Coronary artery (tissue), 2 donors: ENCODE data around the gene CROCC2.

Experiments
- DNase-seq: peaks from one replicate; pipeline ENCODE4 v3.0.0-alpha.2; 2017; ENCODE audit warnings: low spot score
- H3K27ac ChIP-seq, 2 donors: fragments of 200-600 bp; sonication (generic); one replicate each; pipeline ENCODE4 v1.5.1; 2016 to 2019
- H3K4me3 ChIP-seq: fragments of 200-600 bp; sonication (generic); 2 replicates; pipeline ENCODE4 v1.5.1; 2016; ENCODE audit warnings: mild to moderate bottlenecking, moderate library complexity
- CTCF ChIP-seq: fragments of 200-600 bp; sonication (generic); IDR thresholded peaks from one replicate; pipeline ENCODE4 v1.5.1; 2019; ENCODE audit warnings: antibody characterized with exemption

The CROCC2 gene

GRCh38 chr2:240982821-240983281 lies 76.7 kb downstream of the CROCC2 start:
- no peak overlapping the region for H3K4me3 ChIP-seq
- DNase-seq = no peak
- TF ChIP-seq CTCF = no peak
- H3K27ac ChIP-seq = no peak overlapping the region

GRCh38 chr2:240983361-240983995 lies 77.3 kb downstream of the CROCC2 start:
- no peak for TF ChIP-seq CTCF
- no peak overlapping the region for H3K27ac ChIP-seq
- no peak for DNase-seq
- H3K4me3 ChIP-seq = no peak overlapping the region

GRCh38 chr2:240983996-240984498 lies 77.9 kb downstream of the CROCC2 start:
- no peak for DNase-seq
- Histone ChIP-seq H3K4me3 (no peak overlapping the region), H3K27ac (no peak overlapping the region)
- TF ChIP-seq CTCF = no peak

- H3K4me3 ChIP-seq = no peak overlapping the region
- peak overlapping the region in 1 of 2 donors; percentile 51 for H3K27ac ChIP-seq
- no peak for DNase-seq
- TF ChIP-seq CTCF = no peak
Measured at GRCh38 chr2:240985881-240986786, 80.0 kb downstream of the CROCC2 start.

GRCh38 chr2:240986787-240987411 lies 80.8 kb downstream of the CROCC2 start:
- no peak for DNase-seq
- Histone ChIP-seq H3K4me3 (peak overlapping the region; percentile 3), H3K27ac (peak overlapping the region in 1 of 2 donors; percentile 51)
- TF ChIP-seq CTCF = no peak

GRCh38 chr2:240987588-240987987 lies 81.5 kb downstream of the CROCC2 start:
- no peak for DNase-seq
- TF ChIP-seq CTCF = no peak
- Histone ChIP-seq H3K27ac (peak overlapping the region in 1 of 2 donors; percentile 72), H3K4me3 (peak overlapping the region; percentile 3)
